ENCODE measurements around the gene SAMD14.

DNA sequence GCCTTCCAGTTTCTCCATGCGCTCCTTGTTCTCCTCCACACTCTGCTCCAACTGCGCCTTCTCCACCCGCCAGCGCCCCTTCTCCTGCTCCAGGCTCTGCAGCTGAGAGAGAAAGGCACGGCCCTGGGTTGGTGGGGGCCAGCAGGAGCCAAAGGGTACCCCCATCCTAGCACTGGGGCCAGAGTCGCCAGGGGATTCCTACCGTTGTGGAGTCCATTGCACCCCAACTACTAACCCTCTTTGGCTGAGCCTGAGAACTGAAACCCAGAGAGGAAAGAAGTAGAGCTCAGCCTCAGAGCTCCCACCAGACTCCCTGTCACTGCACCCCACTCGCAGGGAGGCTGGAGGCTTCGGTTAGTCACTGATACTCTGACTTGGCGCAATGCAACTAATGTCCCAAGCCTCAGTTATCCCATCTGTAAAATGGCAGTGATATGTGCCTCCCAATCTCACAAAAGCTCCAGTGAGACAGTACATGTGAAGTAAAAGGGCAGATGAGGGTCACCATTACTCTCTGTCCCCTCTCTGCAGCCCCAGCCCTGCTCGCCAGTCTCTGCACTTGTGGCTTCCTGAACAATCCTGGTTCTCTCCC, 6.2 kb upstream of the SAMD14 start:
- TF ChIP-seq, protein P1, sequence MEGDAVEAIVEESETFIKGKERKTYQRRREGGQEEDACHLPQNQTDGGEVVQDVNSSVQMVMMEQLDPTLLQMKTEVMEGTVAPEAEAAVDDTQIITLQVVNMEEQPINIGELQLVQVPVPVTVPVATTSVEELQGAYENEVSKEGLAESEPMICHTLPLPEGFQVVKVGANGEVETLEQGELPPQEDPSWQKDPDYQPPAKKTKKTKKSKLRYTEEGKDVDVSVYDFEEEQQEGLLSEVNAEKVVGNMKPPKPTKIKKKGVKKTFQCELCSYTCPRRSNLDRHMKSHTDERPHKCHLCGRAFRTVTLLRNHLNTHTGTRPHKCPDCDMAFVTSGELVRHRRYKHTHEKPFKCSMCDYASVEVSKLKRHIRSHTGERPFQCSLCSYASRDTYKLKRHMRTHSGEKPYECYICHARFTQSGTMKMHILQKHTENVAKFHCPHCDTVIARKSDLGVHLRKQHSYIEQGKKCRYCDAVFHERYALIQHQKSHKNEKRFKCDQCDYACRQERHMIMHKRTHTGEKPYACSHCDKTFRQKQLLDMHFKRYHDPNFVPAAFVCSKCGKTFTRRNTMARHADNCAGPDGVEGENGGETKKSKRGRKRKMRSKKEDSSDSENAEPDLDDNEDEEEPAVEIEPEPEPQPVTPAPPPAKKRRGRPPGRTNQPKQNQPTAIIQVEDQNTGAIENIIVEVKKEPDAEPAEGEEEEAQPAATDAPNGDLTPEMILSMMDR (conservative IDR thresholded peaks at IDR 0.05; ENCODE audit: low read length), result no peak
- no peak for TF ChIP-seq EZH2phosphoT487 (IDR thresholded peaks at IDR 0.05; ENCODE audit: borderline replicate concordance, low read depth, low read length)

Data from OCI-LY7 (cell line).